CMK (cell line): Measurements from ENCODE around the gene MBNL3.
"Not testable (repeated sequence)": the region's sequence is repeated elsewhere in the genome, so short reads cannot be mapped to it uniquely, and the experiment has no call there.

Experiments
- DNase-seq: peaks from one replicate; pipeline ENCODE4 v3.0.0-alpha.2; 2010; ENCODE audit warnings: low read depth

MBNL3 gene

GRCh38 chrX:132369617-132370326 lies 119.1 kb downstream of the MBNL3 start:
- DNase-seq = no peak

- DNase-seq = no peak
Measured at GRCh38 chrX:132367984-132368383, 120.9 kb downstream of the MBNL3 start.

GRCh38 chrX:132367314-132367713 lies 121.5 kb downstream of the MBNL3 start:
- no peak for DNase-seq

GRCh38 chrX:132365490-132365889 lies 123.3 kb downstream of the MBNL3 start:
- no peak for DNase-seq

- DNase-seq = no peak
Measured at GRCh38 chrX:132364313-132364712, 124.5 kb downstream of the MBNL3 start.

- DNase-seq = no peak
Measured at GRCh38 chrX:132353430-132353829, 135.4 kb downstream of the MBNL3 start.

- DNase-seq = no peak
Measured at GRCh38 chrX:132336172-132336571, 152.7 kb downstream of the MBNL3 start.

- no peak for DNase-seq
Measured at GRCh38 chrX:132333351-132333750, 155.5 kb downstream of the MBNL3 start.

GRCh38 chrX:132331532-132331931 lies 157.3 kb downstream of the MBNL3 start:
- DNase-seq = no peak

- no peak for DNase-seq
Measured at GRCh38 chrX:132331000-132331399, 157.8 kb downstream of the MBNL3 start.

- DNase-seq = no peak
Measured at GRCh38 chrX:132330156-132330729, 158.6 kb downstream of the MBNL3 start.

- DNase-seq = not testable (repeated sequence)
Measured at GRCh38 chrX:132326960-132327359, 161.9 kb downstream of the MBNL3 start.
